ENCODE measurements around the gene RXYLT1. TPM values are rescaled to one million over a fixed set of nuclear protein-coding genes. Genes with fewer than 3 reads are reported as not detected.

RXYLT1 gene
- polyA plus RNA-seq, 2 of the 4 experiments (the other 2 are of a cell fraction): 34.2 to 59.1 TPM

DNA sequence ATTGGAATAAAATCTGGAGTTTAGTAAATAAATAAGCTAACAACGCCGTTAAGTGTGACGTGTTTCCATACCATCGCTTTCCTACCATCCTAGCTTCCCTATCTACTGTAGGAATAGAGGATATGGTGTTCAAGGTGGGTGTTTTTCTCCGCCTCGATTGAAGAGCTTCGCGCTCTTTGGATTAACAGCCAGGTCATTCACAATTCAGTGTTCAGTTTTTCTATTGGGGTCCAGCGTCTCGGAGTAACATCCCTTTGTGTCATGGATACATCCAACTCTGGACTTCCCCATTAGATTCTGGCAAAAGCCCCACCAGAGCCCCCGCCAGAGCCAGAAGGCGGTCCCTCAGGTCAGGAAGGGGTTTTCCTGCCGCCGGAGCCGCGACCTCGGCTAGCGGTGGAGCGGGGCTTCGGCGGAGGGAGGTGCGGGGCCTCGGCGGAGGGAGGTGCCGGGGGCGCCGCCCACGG is 63.6 kb downstream of the RXYLT1 start:
- peak overlapping the region; percentile 88 for H3K4me3 ChIP-seq
- POLR2A ChIA-PET: interaction anchor here (0.9 to 3.0 kb wide), 6 partner anchors 47 to 561 kb away, joined by 3 to 23 read pairs (median 9); partner anchors contain the start of genes KICS2 and XPOT
- ATAC-seq: no peak; a peak in 1 of 6 replicates
- no peak for FAIRE-seq
- H3K4me2 ChIP-seq: peak overlapping the region; percentile 78
- WGBS (ENCODE audit: missing lambda C conversion rate): 15% methylated on average over 12 of the region's 28 CpGs
- CTCF ChIA-PET: interaction anchor here (0.6 to 14.3 kb wide), 81 partner anchors 10 to 548 kb away, joined by 3 to 206 read pairs (median 6); partner anchors contain the start of genes C12orf56 and KICS2
- no peak for DNase-seq (ENCODE audit: low read depth in 1 of 2, low spot score in 1 of 2)
- H3K4me1 ChIP-seq: peaks cover 21% of the 10 kb centered on the region
- no peaks in the 10 kb centered on the region for H3K9me3 ChIP-seq
- TF ChIP-seq POLR2A (IDR thresholded peaks at IDR 0.05; ENCODE audit: low read length) (peak; percentile 48), HOXA7 (CRISPR knock-in tag; IDR thresholded peaks at IDR 0.05) (no peak), PHF8 (IDR thresholded peaks at IDR 0.05; ENCODE audit: borderline replicate concordance, low read depth) (peak; percentile 33; the same call in 1 of the 2 replicates), ZFP36 (IDR thresholded peaks at IDR 0.05; ENCODE audit: borderline replicate concordance, partially characterized antibody) (no peak)
- peak overlapping the region; percentile 97 to 98 for H3K27ac ChIP-seq

DNA sequence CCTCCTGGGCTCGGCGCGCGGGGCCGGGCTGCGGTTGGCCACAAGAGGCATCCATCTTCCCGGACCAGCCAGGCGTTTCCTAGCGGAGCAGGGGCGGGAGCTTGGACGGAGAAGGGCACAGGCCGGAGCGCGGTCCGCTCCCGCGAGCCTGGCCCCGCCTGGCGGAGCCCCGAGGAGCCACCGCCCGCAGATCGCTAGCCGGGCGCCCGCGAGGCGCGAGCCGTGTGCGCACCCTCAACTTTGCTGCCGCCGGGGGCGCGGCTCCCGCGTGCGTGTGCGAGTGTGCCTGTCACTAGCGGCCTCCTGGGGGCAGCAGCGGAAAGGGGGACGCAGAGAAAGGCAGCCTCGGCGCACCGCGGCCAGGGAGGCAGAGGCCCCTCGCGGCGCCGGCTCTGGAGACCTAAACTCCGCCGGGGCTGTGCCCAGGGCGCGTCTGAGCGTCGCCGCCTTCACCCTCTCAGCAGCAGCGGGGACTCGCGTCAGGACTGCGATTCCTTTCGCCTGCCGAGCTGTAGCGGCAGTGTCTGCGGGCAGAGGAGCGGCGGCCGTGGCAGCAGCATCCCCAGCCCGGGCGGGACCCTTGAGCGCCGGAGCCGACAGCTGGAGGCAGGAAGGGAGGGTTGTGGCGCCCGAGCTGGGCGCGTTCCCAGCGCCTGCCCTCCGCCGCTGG is 64.1 kb downstream of the RXYLT1 start:
- peak overlapping the region; percentile 78 for H3K4me2 ChIP-seq
- 0% methylated on average over 2 of the region's 80 CpGs for WGBS (ENCODE audit: missing lambda C conversion rate)
- ChIA-PET POLR2A (interaction anchor here (0.6 to 3.0 kb wide), 8 partner anchors 46 to 560 kb away, joined by 3 to 23 read pairs (median 4); partner anchors contain the start of genes KICS2 and XPOT), CTCF (interaction anchor here (0.6 to 14.3 kb wide), 104 partner anchors 10 to 612 kb away, joined by 3 to 206 read pairs (median 5); partner anchors contain the start of genes C12orf56 and KICS2)
- no peaks in the 10 kb centered on the region for H3K9me3 ChIP-seq
- ATAC-seq (peak; percentile 90 to 93), DNase-seq (ENCODE audit: low read depth in 1 of 2, low spot score in 1 of 2) (peak; percentile 92 to 97), FAIRE-seq (no peak)
- peaks cover 27% of the 10 kb centered on the region for H3K4me1 ChIP-seq
- TF ChIP-seq, protein P1, sequence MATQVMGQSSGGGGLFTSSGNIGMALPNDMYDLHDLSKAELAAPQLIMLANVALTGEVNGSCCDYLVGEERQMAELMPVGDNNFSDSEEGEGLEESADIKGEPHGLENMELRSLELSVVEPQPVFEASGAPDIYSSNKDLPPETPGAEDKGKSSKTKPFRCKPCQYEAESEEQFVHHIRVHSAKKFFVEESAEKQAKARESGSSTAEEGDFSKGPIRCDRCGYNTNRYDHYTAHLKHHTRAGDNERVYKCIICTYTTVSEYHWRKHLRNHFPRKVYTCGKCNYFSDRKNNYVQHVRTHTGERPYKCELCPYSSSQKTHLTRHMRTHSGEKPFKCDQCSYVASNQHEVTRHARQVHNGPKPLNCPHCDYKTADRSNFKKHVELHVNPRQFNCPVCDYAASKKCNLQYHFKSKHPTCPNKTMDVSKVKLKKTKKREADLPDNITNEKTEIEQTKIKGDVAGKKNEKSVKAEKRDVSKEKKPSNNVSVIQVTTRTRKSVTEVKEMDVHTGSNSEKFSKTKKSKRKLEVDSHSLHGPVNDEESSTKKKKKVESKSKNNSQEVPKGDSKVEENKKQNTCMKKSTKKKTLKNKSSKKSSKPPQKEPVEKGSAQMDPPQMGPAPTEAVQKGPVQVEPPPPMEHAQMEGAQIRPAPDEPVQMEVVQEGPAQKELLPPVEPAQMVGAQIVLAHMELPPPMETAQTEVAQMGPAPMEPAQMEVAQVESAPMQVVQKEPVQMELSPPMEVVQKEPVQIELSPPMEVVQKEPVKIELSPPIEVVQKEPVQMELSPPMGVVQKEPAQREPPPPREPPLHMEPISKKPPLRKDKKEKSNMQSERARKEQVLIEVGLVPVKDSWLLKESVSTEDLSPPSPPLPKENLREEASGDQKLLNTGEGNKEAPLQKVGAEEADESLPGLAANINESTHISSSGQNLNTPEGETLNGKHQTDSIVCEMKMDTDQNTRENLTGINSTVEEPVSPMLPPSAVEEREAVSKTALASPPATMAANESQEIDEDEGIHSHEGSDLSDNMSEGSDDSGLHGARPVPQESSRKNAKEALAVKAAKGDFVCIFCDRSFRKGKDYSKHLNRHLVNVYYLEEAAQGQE (IDR thresholded peaks at IDR 0.05): no peak
- TF ChIP-seq, protein P2, sequence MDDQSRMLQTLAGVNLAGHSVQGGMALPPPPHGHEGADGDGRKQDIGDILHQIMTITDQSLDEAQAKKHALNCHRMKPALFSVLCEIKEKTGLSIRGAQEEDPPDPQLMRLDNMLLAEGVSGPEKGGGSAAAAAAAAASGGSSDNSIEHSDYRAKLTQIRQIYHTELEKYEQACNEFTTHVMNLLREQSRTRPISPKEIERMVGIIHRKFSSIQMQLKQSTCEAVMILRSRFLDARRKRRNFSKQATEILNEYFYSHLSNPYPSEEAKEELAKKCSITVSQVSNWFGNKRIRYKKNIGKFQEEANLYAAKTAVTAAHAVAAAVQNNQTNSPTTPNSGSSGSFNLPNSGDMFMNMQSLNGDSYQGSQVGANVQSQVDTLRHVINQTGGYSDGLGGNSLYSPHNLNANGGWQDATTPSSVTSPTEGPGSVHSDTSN (IDR thresholded peaks at IDR 0.05): peak; percentile 94
- TF ChIP-seq RFX5 (IDR thresholded peaks at IDR 0.05) (no peak), KDM5A (IDR thresholded peaks at IDR 0.05) (peak; percentile 34; the same call in 1 of the 2 replicates), JUN (IDR thresholded peaks at IDR 0.05) (peak in 1 of 2 experiments; percentile 79; a peak in 2 of 5 replicates), BHLHE40 (IDR thresholded peaks at IDR 0.05; ENCODE audit: low read depth, low read length) (0 out of 2 replicates have a peak, but pooled peaks have one; percentile 68), HOXB5 (CRISPR knock-in tag; IDR thresholded peaks at IDR 0.05) (peak; percentile 79; the same call in 1 of the 2 replicates), ZFP36 (IDR thresholded peaks at IDR 0.05; ENCODE audit: borderline replicate concordance, partially characterized antibody) (no peak), EP300 (IDR thresholded peaks at IDR 0.05) (0 out of 5 replicates have a peak, but pooled peaks of 1 of the 2 experiments have one; percentile 38), RAD21 (conservative IDR thresholded peaks at IDR 0.05 in 1 of 2, IDR thresholded peaks at IDR 0.05 in 1 of 2) (peak; percentile 97 to 99), MYC (IDR thresholded peaks at IDR 0.05; ENCODE audit: borderline replicate concordance, low read length) (peak; percentile 99), FOSL2 (IDR thresholded peaks at IDR 0.05) (no peak), FOSL2 (CRISPR knock-in tag; IDR thresholded peaks at IDR 0.05) (peak; percentile 51), SMC3 (IDR thresholded peaks at IDR 0.05) (peak; percentile 99), MAZ (IDR thresholded peaks at IDR 0.05; ENCODE audit: borderline replicate concordance, low read depth, low read length) (0 out of 2 replicates have a peak, but pooled peaks have one; percentile 14), HOXA7 (CRISPR knock-in tag; IDR thresholded peaks at IDR 0.05) (no peak)
- TF ChIP-seq, protein P3, sequence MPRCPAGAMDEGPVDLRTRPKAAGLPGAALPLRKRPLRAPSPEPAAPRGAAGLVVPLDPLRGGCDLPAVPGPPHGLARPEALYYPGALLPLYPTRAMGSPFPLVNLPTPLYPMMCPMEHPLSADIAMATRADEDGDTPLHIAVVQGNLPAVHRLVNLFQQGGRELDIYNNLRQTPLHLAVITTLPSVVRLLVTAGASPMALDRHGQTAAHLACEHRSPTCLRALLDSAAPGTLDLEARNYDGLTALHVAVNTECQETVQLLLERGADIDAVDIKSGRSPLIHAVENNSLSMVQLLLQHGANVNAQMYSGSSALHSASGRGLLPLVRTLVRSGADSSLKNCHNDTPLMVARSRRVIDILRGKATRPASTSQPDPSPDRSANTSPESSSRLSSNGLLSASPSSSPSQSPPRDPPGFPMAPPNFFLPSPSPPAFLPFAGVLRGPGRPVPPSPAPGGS (IDR thresholded peaks at IDR 0.05): peak; percentile 13; the same call in 1 of the 3 replicates
- TF ChIP-seq, protein P4, sequence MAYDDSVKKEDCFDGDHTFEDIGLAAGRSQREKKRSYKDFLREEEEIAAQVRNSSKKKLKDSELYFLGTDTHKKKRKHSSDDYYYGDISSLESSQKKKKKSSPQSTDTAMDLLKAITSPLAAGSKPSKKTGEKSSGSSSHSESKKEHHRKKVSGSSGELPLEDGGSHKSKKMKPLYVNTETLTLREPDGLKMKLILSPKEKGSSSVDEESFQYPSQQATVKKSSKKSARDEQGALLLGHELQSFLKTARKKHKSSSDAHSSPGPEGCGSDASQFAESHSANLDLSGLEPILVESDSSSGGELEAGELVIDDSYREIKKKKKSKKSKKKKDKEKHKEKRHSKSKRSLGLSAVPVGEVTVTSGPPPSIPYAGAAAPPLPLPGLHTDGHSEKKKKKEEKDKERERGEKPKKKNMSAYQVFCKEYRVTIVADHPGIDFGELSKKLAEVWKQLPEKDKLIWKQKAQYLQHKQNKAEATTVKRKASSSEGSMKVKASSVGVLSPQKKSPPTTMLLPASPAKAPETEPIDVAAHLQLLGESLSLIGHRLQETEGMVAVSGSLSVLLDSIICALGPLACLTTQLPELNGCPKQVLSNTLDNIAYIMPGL (CRISPR knock-in tag; IDR thresholded peaks at IDR 0.05; ENCODE audit: borderline replicate concordance): peak; percentile 60; the same call in 1 of the 2 replicates
- TF ChIP-seq, protein P5, sequence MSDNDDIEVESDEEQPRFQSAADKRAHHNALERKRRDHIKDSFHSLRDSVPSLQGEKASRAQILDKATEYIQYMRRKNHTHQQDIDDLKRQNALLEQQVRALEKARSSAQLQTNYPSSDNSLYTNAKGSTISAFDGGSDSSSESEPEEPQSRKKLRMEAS (IDR thresholded peaks at IDR 0.05): peak; percentile 95
- TF ChIP-seq, protein P6, sequence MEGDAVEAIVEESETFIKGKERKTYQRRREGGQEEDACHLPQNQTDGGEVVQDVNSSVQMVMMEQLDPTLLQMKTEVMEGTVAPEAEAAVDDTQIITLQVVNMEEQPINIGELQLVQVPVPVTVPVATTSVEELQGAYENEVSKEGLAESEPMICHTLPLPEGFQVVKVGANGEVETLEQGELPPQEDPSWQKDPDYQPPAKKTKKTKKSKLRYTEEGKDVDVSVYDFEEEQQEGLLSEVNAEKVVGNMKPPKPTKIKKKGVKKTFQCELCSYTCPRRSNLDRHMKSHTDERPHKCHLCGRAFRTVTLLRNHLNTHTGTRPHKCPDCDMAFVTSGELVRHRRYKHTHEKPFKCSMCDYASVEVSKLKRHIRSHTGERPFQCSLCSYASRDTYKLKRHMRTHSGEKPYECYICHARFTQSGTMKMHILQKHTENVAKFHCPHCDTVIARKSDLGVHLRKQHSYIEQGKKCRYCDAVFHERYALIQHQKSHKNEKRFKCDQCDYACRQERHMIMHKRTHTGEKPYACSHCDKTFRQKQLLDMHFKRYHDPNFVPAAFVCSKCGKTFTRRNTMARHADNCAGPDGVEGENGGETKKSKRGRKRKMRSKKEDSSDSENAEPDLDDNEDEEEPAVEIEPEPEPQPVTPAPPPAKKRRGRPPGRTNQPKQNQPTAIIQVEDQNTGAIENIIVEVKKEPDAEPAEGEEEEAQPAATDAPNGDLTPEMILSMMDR (IDR thresholded peaks at IDR 0.05): peak; percentile 98
- H3K27ac ChIP-seq: peak overlapping the region; percentile 97 to 98
- H3K4me3 ChIP-seq: peak overlapping the region; percentile 88

All from A549 (cell line).